BLaER1 (cell line): ENCODE measurements around the gene FMNL2.

Experiments used
- H3K27ac ChIP-seq: shearing (Covaris generic); formaldehyde crosslinking; 2 replicates; pipeline ENCODE4 v1.8.1; 2022
- H3K27me3 ChIP-seq: shearing (Covaris generic); formaldehyde crosslinking; 2 replicates; pipeline ENCODE4 v1.8.1; 2022
- H3K36me3 ChIP-seq: shearing (Covaris generic); formaldehyde crosslinking; 2 replicates; pipeline ENCODE4 v1.8.1; 2022
- H3K4me1 ChIP-seq: shearing (Covaris generic); formaldehyde crosslinking; 2 replicates; pipeline ENCODE4 v1.8.1; 2022
- H3K4me2 ChIP-seq: shearing (Covaris generic); formaldehyde crosslinking; 2 replicates; pipeline ENCODE4 v1.8.1; 2022
- H3K4me3 ChIP-seq: shearing (Covaris generic); formaldehyde crosslinking; 2 replicates; pipeline ENCODE4 v1.8.1; 2022
- H3K9ac ChIP-seq: shearing (Covaris generic); formaldehyde crosslinking; 2 replicates; pipeline ENCODE4 v1.8.1; 2022
- H3K9me3 ChIP-seq: shearing (Covaris generic); formaldehyde crosslinking; 2 replicates; pipeline ENCODE4 v1.8.1; 2022
- H4K20me1 ChIP-seq: shearing (Covaris generic); formaldehyde crosslinking; 2 replicates; pipeline ENCODE4 v1.8.1; 2022
- Cebpa-rat ChIP-seq: shearing (Covaris generic); IDR thresholded peaks from 2 replicates; pipeline ENCODE4 v1.8.1; 2022

Gene FMNL2

DNA sequence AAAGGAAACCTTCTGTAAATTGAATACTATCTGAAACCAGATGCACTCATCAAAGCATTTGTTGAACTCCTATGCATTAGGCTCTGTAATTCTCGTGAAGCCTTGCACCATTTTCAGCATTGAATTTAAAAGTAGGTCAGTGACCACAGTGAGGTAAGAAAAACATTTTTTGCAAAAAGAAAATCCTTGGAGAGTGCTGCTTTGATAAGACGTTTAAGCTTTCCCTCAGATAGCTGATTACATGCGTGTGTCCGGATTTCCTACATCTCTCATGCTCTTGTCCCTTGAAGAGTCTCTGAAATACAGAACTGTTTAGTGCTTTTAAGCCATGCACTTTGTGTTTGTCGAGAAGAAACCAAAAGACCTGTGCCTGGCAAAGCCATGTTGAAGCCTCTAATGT is 113.6 kb downstream of the FMNL2 start:
- H3K9ac ChIP-seq = no peak overlapping the region
- no peaks in the 10 kb centered on the region; the same call in 1 of the 2 replicates for H3K9me3 ChIP-seq
- H3K27me3 ChIP-seq = no peaks in the 10 kb centered on the region
- no peak overlapping the region for H3K4me3 ChIP-seq
- peaks cover 99% of the 10 kb centered on the region for H4K20me1 ChIP-seq
- no peak overlapping the region for H3K27ac ChIP-seq
- peaks cover 66% of the 10 kb centered on the region for H3K4me1 ChIP-seq
- H3K36me3 ChIP-seq = peaks cover 26% of the 10 kb centered on the region
- TF ChIP-seq Cebpa-rat = no peak
- H3K4me2 ChIP-seq = peak overlapping the region; percentile 65

DNA sequence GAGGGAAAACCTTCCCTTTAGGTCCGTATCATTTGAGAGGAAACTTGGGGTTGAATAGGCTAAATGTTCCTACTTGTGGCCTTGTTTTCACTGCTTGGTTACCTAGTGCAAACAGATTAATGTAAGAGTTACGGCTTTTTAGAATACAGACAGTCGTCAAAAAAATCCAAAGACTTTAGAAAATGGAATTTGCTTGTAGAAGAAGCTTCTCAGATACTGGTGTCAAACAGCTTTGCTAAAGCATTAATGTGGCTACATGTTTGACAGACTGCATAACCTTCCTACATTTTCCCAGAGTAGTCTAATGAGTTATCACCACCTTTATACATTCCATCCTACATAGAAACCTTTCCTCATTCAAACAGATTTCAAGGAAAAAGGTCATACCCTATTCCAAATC is 114.6 kb downstream of the FMNL2 start:
- H3K36me3 ChIP-seq = peaks cover 30% of the 10 kb centered on the region
- H3K9ac ChIP-seq = no peak overlapping the region
- peaks cover 3% of the 10 kb centered on the region; the same call in 1 of the 2 replicates for H3K9me3 ChIP-seq
- no peak overlapping the region for H3K4me3 ChIP-seq
- peak overlapping the region; percentile 65; the same call in 1 of the 2 replicates for H3K4me2 ChIP-seq
- TF ChIP-seq Cebpa-rat = no peak
- H3K27ac ChIP-seq = 0 out of 2 replicates have a peak overlapping the region, but pooled peaks have one; percentile 27
- no peaks in the 10 kb centered on the region for H3K27me3 ChIP-seq
- peaks cover 99% of the 10 kb centered on the region for H4K20me1 ChIP-seq
- peaks cover 57% of the 10 kb centered on the region for H3K4me1 ChIP-seq

DNA sequence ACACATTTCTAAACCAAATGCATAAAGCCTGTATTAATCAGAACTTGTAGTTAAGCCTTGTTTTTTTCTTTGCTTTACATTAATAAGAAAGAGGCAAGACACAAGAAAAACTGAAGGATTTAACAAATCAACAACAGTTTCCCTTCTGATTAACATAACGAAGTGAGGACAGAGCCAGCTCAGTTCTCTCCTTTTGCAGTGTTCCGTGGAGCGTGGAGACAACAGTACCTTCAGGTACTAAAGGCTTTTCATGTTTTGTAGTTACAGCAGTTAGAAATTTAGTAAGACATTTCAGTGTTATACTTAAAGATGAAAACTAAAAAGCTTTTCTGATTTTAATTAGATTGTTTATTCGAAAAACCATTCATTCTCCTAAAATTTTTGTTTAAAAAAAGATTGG is 115.2 kb downstream of the FMNL2 start:
- H3K27ac ChIP-seq = no peak overlapping the region
- H3K4me1 ChIP-seq = peaks cover 51% of the 10 kb centered on the region
- H4K20me1 ChIP-seq = peaks cover 99% of the 10 kb centered on the region
- H3K9ac ChIP-seq = no peak overlapping the region
- no peak overlapping the region for H3K4me3 ChIP-seq
- H3K36me3 ChIP-seq = peaks cover 36% of the 10 kb centered on the region
- TF ChIP-seq Cebpa-rat = no peak
- no peak overlapping the region for H3K4me2 ChIP-seq
- H3K9me3 ChIP-seq = peaks cover 4% of the 10 kb centered on the region; the same call in 1 of the 2 replicates
- H3K27me3 ChIP-seq = no peaks in the 10 kb centered on the region

DNA sequence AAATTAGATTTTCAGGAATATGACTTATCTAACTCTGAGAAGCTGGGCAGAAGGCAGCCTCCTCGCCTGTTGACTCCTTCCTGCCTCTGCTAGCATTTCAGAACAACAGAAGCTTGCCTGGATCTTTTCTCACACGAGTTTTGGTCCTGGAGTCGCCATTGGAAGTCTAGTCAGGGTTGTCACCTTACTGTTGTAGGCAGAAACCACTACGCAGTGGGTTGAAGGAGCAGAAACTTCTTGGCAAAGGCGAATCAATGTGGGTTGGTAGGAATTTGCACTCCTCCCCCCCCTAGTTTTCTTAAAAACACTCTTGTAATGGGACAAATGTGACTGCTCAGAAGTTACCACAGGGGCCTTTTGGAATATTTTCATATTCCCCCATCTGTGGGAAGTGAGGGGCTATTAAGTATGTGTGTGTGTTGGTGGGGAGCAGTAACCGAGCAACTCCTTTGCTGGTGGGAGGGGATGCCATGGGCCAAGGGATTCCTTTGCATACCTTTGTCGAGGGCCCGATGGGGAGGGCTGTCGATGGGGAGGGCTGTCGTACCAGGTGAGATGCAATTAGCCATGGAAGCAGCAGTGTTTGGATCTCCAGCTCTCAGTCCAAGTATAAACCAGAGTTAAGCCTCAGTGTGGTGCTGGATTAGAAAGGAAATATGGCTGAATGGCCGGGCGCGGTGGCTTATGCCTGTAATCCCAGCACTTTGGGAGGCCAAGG is 117.4 kb downstream of the FMNL2 start:
- H3K4me1 ChIP-seq = peaks cover 28% of the 10 kb centered on the region
- no peak overlapping the region for H3K4me3 ChIP-seq
- H4K20me1 ChIP-seq = peaks cover 99% of the 10 kb centered on the region
- H3K36me3 ChIP-seq = peaks cover 42% of the 10 kb centered on the region
- no peak overlapping the region for H3K4me2 ChIP-seq
- TF ChIP-seq Cebpa-rat = no peak
- H3K27ac ChIP-seq = no peak overlapping the region
- H3K9me3 ChIP-seq = peaks cover 4% of the 10 kb centered on the region; the same call in 1 of the 2 replicates
- no peak overlapping the region for H3K9ac ChIP-seq
- H3K27me3 ChIP-seq = no peaks in the 10 kb centered on the region

DNA sequence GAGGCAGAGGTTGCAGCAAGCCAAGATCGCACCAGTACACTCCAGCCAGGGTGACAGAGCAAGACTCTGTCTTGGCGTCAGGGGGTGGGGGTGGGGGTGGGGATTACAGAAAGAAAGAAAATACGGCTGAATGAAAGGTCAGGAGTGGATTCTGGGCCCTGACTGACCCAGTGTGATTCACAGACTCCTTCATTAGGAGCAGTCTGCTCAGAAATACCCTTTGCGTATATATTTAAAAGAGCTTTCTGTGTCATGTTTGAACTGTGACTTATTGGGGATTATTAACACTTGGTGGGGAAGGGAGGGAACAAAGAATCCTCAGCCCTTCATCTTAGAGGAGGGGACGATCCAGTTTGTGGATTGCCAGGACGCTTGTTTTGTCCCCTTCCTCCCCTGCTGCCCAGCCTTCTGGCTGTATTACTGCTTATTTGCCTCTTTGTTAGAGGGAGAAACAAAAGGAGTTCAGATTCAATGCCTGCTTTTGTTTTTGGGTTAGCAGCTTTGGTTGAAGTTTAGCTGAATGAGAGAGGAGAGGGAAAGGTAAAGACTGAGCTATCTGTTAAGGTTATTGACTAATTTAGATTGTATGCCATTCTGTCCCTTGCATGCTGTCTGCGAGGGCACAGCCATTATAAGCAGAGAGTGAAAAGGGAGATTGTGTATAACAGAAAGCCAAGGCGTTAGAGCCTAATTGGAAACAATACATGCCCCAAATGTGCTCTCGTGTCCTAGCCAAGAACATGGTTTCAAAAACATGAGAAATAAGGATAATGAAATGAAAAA is 118.3 kb downstream of the FMNL2 start:
- Histone ChIP-seq H3K36me3 (peaks cover 51% of the 10 kb centered on the region), H4K20me1 (peaks cover 99% of the 10 kb centered on the region), H3K27me3 (no peaks in the 10 kb centered on the region), H3K4me3 (no peak overlapping the region), H3K4me1 (peaks cover 19% of the 10 kb centered on the region), H3K9me3 (peaks cover 4% of the 10 kb centered on the region; the same call in 1 of the 2 replicates), H3K9ac (no peak overlapping the region), H3K27ac (no peak overlapping the region), H3K4me2 (no peak overlapping the region)
- TF ChIP-seq Cebpa-rat = no peak

DNA sequence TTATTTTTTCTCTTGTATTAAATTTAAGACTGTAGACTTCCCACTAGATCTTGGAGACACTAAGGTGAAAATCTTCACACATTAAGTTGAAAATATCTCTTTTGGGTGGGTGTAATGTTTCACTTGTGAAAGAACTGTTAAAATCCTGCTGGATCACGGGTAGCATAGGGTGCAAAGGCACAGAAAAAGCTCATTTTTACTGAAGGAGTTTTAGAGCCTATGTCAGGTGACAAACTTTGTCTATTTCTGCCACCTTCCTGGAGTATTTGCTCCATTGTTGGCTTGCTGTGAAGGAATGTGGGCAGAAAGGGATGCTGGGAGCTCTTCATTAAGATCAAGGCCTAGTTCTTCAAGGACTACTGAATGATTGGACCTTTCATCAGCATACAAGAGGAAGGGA is 119.4 kb downstream of the FMNL2 start:
- Histone ChIP-seq H4K20me1 (peaks cover 99% of the 10 kb centered on the region), H3K4me2 (no peak overlapping the region), H3K27ac (no peak overlapping the region), H3K27me3 (no peaks in the 10 kb centered on the region), H3K4me1 (peaks cover 9% of the 10 kb centered on the region), H3K9me3 (peaks cover 4% of the 10 kb centered on the region; the same call in 1 of the 2 replicates), H3K36me3 (peaks cover 55% of the 10 kb centered on the region), H3K9ac (no peak overlapping the region), H3K4me3 (no peak overlapping the region)
- TF ChIP-seq Cebpa-rat = no peak

DNA sequence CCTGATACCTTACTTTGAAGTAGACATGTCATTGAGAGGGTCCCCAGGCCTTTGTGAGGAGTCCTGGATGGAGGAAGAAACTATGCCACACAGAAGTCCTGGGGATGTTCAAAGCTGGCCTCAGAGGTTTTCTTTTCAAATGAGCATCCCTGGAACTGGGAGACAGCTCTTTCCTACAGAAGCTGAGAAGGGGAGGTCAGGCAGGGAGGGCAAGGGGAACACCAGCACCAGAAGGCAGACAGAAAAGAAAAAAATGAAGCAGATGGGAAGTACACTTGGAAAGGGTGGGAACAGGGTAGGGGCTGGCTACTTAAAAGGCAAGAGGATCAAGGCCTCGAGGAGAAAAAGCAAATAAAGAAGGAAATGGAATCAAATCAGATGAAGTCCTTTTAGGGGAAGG is 120.0 kb downstream of the FMNL2 start:
- no peaks in the 10 kb centered on the region for H3K27me3 ChIP-seq
- no peak overlapping the region for H3K27ac ChIP-seq
- H3K9me3 ChIP-seq = peaks cover 4% of the 10 kb centered on the region; the same call in 1 of the 2 replicates
- peaks cover 99% of the 10 kb centered on the region for H4K20me1 ChIP-seq
- no peak overlapping the region for H3K4me2 ChIP-seq
- peaks cover 55% of the 10 kb centered on the region for H3K36me3 ChIP-seq
- 0 out of 2 replicates have a peak, but pooled peaks cover 3% of the 10 kb centered on the region for H3K4me1 ChIP-seq
- H3K4me3 ChIP-seq = no peak overlapping the region
- TF ChIP-seq Cebpa-rat = no peak
- H3K9ac ChIP-seq = no peak overlapping the region

DNA sequence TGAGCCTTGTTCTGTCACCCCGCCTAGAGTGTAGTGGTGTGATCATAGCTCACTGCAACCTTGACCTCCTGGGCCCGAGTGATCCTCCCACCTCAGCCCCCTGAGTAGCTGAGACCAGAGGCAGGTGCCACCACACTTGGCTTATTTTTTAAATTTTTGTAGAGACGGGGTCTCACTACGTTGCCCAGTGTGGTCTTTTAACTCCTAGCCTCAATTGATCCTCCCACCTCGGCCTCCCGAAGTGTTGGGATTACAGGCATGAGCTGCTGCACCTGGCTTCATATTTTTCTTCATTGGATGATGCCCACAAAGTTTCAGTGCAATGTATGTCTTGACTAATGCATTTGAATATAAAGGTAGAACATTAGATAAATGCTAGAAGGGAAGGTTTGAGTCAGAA is 120.8 kb downstream of the FMNL2 start:
- Histone ChIP-seq H3K4me1 (0 out of 2 replicates have a peak, but pooled peaks cover 3% of the 10 kb centered on the region), H3K4me3 (no peak overlapping the region), H3K4me2 (no peak overlapping the region), H4K20me1 (peaks cover 99% of the 10 kb centered on the region), H3K9me3 (peaks cover 4% of the 10 kb centered on the region; the same call in 1 of the 2 replicates), H3K27ac (no peak overlapping the region), H3K36me3 (peaks cover 51% of the 10 kb centered on the region), H3K27me3 (no peaks in the 10 kb centered on the region), H3K9ac (no peak overlapping the region)
- no peak for TF ChIP-seq Cebpa-rat

DNA sequence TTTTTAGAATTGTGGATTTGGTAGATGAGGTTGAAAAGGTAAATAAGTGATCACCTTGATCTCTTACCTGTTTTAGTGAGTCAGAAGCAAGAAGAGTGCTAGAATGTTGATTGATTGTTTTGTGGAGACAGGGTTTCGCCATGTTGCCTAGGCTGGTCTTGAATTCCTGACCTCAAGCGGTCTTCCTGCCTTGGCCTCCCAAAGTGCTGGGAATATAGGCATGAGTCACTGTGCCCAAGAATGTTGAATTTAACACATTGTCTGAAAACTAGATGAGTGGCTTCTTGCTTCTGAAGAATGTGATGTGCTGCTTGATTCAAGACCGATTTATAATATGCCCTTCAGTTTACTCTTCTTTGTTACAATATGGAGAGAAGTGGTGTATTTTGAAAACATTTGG is 121.3 kb downstream of the FMNL2 start:
- Histone ChIP-seq H4K20me1 (peaks cover 98% of the 10 kb centered on the region), H3K27me3 (no peaks in the 10 kb centered on the region), H3K9ac (no peak overlapping the region), H3K4me1 (0 out of 2 replicates have a peak, but pooled peaks cover 3% of the 10 kb centered on the region), H3K9me3 (peaks cover 4% of the 10 kb centered on the region; the same call in 1 of the 2 replicates), H3K36me3 (peaks cover 46% of the 10 kb centered on the region), H3K4me2 (no peak overlapping the region), H3K4me3 (no peak overlapping the region), H3K27ac (no peak overlapping the region)
- no peak for TF ChIP-seq Cebpa-rat
